NOMO-1 treated with dmso at 0.1 percent for 144 hours (cell line): ENCODE measurements around the gene TRIM31.

Experiments
- DNase-seq: peaks from one replicate; lab custom pipeline; 2025; ENCODE audit not compliant: unreplicated experiment; lab: John Stamatoyannopoulos, UW

The TRIM31 gene, protein sequence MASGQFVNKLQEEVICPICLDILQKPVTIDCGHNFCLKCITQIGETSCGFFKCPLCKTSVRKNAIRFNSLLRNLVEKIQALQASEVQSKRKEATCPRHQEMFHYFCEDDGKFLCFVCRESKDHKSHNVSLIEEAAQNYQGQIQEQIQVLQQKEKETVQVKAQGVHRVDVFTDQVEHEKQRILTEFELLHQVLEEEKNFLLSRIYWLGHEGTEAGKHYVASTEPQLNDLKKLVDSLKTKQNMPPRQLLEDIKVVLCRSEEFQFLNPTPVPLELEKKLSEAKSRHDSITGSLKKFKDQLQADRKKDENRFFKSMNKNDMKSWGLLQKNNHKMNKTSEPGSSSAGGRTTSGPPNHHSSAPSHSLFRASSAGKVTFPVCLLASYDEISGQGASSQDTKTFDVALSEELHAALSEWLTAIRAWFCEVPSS

DNA sequence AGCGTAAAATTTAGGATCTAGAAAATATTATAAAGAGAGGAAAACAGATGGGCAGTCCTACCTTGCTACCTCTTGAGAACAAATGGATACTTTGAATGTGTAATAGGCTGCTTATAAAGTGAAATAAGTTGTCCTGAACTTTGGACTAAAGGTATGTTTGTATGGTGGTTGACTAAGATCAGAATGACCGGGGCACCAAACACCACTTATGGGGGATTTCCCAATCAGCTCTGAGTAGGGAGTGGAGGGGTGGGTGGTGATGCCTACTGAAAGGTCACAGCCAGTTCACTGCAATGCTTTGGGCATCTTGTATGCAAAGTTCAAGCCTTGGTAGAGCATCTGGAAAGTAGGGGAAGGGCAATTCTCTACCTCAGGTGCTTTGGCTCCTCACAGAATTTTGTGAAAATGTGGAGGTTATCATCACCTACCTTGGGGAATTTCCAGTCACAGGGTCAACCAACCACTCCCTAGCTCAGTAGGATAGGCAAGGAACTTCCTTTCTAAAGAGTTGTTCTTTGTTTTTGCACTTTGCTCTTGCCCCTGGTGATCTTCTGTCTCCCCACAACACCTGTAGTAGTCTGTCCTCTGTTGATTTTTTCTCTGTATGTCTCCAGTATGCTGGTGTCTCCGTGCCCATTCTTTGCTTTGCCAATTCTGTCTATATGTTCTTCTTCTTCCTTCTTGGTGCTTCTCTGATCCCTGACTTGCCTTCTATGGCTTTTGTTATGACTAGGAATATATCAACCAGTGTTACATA lies at the start of gene TRIM31:
TSS of gene TRIM31 (minus strand) at position 88 of the 757 bp plus-strand sequence. CDS start 285 bp downstream, outside the sequence.
- no peak for DNase-seq

DNA sequence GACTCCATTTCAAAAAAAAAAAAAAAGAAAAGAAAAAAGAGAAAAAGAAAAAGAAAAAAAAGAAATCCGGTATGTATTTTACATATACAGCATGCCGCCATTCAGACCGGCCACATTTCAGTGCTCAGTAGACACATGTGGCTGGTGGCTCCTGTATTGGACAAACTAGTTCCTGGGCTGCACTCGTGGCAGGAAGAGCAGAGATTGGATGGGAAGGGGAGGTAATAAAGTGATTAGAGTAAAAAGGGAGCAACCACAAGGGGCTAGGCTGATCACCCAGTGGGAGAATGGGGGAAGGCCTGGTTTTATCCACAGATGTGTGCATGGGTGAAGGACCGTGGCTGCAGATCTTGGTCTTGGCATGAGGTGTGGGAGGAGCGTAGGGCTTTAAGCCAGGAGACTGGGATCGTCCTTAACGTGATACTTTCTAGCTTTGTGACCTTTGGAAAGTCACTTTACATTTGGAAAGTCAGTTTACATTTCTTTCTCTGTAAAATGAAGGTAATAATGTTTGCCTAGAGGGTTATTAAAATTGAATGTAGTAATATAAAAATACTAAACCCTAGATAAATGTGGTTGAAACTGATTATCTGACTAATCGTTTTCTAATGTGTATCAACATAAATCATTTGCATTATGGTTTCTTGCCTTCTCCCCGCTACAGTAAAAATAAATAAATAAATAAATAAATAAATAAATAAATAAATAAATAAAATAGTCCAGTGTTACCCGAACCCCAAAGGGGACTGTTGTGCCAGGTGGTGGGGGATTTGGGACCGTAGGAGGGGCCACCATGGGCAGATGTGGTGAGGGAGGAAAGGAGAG lies 49.6 kb upstream of the TRIM31 start:
- DNase-seq, result no peak

DNA sequence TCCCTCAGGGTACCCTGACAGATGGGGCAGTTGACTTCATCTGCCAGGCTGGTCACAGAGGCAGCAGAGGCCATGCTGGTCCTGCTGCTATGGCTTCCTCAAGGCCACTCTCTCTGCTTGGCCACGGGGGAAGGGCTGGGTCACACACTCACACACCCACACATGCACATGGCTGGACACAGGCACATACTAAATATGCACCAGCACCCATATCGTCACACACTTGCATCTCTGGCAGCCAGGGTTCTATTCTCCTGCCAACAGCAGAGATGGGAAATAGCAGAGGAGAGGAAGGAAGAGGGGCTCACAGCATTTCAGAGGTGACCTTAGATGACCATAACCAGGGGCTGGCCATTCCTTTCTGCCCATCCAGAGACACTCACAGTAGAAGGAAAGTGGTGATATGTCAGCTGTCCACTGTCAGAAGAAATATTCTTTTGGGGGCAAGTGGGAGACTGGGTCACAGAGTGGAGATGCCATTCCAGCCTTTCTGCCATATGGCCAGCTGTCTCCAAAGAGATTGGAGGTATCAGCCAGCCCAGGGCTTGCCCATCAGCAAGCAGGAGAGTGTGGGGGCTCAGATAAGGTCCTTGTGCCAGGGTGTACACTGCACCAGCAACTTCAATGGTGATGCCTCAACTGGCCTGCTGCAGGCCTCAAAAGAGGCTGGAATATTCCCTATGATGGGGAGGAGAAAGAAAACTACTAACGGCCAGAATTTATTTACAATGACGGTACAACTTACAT lies 48.1 kb upstream of the TRIM31 start, which contains the start of gene TRIM10:
TSS of gene TRIM10 (minus strand) at position 427 of the 747 bp plus-strand sequence. CDS start at position 74, 353 bp downstream.
- no peak for DNase-seq

DNA sequence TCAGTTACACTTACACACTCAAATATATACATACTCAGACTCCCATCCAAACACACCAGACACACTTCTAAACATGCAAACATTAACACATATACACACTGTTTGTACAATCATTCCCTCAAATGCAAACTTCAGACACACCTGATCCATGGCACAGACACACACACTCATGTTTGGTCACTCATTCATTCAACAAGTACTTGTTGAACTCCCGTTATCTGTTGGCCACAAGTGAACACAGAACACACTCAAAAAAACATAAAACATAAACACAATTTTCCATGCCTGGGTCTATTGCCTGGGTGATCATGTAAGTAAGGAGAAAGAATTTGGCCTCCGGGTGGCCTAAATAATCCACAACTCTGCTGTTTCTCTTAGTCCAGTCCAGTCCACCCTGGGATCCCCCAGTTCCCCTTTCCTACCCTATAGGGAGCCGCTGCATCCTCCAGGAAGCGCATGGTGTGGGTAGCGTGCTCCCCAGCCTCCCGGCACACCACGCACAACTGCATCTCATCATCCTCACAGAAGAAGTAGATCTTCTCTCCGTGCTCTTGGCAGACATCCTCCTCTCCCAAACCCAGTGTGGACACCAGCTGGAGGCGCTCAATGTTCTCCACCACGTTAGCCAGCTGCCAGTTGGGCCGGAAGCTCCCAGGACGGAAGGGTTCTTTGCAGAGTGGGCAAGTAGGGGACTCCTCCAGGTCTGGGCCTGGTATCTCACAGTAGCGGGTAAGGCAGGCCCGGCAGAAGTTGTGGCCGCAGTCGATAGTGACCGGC lies 47.3 kb upstream of the TRIM31 start:
- DNase-seq, result no peak

DNA sequence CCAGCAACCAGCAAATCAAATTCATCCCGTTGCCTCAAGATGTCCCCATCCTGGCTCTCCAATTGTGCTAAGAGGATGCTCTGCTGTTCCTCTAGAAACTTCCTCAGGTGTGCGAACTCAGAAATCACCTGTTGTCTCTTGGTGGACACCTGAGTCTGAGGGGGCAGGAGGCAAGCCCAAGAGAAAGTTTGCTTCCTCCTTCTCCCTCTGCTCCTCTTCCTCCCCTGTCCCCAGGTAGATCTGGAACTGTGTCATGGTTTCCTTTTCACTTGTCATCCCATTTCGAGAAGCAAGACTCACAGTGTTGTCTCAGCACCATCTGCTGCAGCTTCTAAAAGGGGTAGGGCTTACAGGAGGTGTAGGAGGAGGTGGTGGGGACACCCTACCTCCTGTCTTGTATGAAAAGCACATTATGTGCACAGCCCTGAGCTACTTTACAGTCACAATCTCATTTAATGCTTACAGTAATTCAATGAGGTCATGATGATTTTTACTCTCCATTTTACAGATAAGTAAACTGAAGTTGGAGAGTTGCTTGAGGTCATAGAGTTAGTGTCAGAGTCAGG lies 45.7 kb upstream of the TRIM31 start:
- no peak for DNase-seq

DNA sequence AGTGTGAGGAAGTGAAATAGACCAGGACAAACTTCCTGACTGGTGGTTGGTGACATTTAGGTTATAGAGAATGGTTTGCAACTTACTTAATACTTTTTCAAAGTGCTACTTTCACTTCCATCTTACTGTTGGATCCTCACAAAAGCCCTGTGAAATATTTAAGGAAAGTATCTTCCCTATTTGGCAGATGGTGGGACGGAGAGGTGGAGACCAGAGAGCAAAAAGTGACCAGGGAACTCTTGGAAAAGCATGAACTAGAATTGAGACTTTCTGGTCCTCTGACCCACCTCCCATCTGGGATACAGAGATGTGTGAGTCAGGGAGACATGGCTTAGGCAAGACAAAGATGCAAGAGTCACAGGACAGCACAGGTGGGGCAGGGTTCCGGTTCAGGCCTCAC lies 45.1 kb upstream of the TRIM31 start:
- no peak for DNase-seq

DNA sequence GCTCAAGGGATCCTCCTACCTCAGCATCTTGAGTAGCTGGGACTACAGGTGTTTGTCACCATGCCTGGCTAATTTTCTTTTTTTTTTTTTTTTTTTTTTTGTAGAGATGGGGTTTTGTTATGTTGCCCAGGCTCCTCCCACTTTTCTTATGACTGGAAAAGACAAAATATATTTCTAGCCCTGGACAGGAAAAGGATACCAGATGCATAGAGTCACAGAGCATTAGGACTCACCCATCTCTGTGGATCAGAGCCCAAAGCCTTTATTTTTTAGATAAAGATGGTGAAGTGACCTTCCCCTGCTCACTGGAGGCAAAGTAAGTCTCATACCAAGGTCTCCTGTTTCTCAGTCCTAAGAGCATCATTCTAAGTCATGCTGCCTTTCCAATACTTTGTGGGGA lies 44.7 kb upstream of the TRIM31 start:
- no peak for DNase-seq

DNA sequence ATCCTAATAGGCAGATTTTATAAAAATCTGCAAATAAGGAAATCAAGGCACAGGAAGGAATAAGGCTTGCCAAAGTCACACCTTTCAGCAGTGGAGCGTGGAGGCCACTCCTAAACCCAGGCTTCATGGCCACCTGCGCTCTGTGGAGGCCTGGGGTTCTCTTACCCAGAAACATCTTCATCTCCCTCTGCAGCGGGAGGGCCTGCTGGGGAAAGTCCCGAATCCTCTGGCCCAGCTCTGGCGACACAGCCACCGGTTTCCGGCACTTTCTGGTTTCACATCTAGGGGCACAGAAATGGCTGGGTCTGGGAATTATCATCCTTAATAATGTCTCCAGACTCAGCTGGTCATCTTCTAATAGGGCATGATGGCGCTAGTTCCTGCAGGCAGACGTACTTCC lies 43.9 kb upstream of the TRIM31 start:
- no peak for DNase-seq

DNA sequence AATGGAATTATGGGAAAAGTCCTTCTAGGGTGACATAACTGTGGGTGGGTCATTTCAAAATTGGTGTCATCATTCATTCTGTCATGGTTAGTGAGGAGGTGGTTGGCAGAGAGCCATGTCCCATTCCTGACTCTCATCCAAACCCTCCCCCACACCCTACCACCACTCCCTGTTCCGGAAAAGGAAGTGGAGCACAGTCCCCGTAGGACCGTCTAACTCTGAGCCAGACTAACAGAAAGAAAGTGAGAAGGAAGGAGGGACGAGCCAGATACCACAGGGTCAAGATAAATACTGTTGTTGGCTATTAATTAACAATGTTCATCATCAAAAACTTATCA lies 43.3 kb upstream of the TRIM31 start:
- DNase-seq, result no peak

DNA sequence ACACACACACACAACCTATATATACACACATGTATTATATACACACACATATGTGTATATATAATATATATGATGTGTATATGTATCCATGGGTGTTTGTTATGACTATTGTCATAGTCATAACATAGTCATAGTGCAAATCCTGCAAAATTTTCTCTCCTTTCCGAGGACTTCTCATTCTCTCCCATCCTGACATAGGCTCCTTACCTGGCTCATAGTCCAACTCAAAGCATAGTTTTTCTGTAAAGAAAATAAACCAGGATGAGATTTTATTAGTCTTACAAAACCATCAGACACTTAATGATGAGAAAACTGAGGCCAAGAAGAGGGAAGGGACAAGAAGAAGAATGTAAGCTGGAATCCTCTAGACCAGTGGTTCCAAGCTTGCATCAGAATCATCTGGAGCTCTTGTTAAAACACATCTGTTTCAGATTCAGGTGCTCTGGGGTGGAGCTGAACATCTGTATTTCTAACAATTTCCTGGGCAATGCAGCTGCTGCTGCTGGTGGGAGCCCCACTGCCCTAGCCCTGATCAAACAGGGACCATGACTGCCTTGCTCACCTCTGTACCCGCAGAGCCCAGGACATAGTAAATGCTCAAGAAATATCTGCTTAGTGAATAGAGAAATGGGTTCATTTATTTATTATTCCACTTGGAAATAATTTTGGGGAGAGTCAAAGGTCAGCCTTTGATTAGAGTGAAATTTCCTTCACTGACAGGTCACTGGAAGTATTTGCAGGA lies 42.8 kb upstream of the TRIM31 start:
- DNase-seq, result no peak

DNA sequence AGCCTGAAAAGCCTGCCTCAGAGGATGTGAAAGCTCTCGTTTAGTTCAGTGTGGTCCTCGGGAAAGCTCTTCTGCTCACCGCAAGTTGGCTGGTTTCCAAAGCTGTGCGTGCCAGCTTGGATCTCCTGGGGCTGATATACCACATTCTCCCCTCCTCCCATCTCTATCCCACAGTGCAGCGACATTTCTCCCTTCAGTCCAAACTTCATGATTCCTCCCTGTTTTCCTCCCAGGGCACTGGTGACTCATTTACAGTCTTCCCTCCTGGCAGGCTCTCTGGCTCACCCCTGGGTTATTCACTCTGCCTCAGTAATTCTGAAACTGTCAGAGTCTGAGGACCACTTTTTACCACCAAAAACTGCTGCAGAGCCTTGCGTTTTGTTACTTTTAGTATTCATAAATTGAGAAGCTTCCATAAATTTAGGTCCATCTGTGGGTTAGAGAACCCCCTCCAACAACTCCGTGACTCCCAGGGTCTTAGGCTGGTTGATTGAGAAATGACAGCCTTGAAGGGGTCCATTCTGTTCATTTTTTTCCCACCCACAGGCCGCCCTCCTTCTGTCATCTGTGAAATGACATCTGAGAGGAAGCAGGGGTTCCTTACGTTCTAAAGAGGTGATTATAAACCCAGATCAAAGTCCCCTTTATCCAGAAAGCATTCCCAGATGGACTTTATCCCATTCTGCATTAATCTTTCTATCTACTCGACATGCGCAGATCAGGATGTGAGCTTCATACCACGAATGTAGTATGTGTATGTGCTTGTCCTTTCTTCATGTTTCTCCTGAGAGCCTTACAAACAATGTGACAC lies 42.0 kb upstream of the TRIM31 start:
- no peak for DNase-seq

DNA sequence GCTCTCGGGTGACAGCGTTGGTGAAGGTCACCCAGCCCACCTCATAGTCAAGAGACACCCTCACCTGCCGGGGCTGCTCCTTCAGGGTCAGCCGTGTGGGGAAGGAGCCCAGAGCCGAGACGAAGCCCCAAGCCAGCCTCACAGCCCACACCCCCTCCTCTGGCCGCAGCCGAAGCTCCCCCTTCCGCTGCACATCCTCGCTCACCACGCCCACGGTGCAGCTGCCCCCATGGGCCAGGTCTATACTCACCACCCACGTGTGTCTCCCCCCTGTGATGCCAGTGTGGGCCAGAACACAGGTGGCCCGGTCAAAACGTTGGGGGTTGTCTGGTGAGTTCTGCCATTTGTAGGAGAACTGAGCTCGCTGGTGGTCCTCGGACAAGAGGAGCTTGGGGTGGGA lies 41.2 kb upstream of the TRIM31 start:
- DNase-seq, result no peak

DNA sequence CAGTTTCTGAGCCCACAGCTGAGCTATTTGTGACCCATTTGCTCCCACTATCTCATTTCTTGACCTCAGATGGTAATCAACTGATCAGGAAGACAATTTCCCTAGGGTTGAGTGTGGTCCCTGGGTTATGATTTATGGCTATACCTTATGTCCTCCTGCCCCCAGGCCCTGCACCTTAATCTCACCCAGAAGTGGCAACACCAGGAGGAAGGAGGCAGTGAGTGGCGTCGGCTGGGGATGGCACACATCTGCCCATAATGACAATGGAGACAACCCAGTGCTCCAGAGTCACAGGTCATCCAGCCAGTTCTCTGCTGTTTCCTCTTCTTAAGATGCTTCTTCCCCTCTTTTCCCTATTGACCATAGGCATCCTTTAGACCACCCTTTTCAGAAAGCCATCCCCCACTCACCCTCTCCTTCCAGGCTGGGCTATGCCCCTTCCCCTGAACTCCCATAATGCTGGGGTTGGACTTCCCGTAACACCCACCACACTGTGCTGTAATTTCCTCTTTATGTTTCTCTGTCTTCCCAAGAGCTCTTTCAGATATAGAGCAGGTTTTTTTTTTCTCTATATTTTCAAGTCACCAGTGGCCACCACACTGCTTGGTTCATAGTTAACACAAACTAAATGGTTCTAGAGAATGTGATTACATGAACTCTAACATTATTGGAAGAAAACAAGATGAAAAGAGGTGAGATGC lies 40.2 kb upstream of the TRIM31 start:
- no peak for DNase-seq

DNA sequence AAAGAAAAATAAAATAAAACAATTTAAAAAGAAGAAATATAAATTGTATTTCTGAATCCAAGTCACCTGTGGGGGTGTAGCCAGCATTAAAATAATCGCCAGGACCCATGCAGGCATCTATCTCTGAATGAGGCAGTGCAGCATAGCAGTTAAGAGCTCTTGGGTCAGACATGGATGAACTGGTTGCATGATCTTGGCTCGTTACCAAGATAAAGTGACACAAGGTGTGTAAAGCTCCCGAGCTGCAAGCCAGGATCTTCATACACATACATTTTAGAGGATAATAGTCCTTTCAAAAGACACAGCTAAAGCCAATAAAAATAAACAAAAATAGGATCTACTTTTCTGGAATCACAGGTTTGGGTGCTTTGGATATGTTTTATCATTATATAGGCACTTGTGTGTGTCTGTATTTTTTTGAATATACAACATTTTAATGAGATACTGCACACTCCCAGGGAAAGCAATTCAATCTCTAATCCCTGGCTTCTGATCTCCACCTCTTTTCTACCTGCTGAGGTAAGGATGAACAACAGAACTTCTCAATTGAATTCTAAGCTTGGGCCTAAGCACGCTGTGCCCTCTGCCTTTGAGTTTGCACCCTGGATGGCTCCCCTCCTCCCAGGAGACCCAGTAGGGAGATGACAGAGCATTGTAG lies 39.3 kb upstream of the TRIM31 start:
- no peak for DNase-seq

DNA sequence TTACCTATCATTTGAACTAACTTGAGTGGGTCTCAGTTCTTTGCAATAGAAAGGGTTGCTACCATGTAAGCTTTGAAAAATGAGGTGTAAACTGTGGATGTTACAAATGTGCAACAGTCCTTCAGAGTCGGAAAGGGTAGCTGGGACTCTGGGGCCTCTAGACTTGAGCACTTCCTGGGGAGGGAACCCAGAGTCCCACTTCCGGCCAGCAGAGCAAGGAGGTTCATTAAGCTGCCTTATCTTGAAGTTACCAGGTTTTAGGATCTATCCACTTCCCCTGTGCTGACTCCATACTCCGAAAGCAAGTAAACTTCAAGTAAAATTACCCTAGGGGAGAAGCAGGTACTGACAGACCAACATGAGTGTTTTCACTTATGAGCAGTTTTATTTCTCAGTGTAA lies 38.7 kb upstream of the TRIM31 start:
- DNase-seq, result no peak

DNA sequence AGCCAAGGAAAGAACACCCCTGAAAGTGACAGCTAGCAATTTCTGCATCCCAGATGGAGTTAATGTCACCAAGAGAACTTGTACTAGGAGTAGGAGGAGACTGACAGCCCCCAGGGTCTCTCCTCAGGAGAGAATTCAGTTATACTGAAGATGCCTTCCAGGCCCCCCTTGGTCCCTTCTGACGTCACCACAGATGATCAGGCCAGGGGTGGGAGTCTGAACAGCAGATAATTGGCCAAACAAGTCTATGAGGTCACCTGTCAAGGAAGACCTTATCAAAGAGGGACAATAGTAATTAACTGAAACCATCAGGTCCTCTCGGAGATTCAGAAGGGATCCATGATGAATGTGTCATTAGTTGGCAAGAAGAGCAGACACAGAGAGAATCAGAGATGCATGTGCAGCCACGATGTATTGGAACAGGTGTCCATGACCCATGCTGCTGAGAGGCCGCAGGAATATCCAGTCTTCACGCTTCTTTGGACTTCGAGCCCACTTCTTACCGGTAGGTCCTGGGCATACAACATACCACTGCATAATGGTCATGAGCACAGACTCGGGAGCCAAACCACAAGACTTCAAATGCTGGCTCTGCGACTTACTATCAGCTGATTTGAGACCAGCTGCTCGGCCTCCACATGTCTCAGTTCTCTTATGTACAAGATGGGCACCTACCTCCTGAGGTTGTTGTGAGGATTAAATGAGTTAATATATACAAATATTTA lies 37.9 kb upstream of the TRIM31 start:
- no peak for DNase-seq
